Lower leg skin (tissue), 3 donors: ENCODE results near the gene TKFC.

ENCODE experiments used
- CTCF ChIP-seq, 3 donors: fragments of 450-650 bp; IDR thresholded peaks; one replicate each; pipeline ENCODE4 v1.5.1; 2016; ENCODE audit warnings: antibody characterized with exemption in 3 of 3, mild to moderate bottlenecking in 3 of 3, moderate library complexity in 2 of 3
- POLR2A ChIP-seq, 2 donors: fragments of 450-650 bp; IDR thresholded peaks; one replicate each; pipeline ENCODE4 v1.6.1; 2016 to 2017; ENCODE audit warnings: antibody characterized with exemption in 2 of 2, mild to moderate bottlenecking in 1 of 2, moderate library complexity in 1 of 2

- TF ChIP-seq CTCF (IDR thresholded peaks at IDR 0.05) (no peak), POLR2A (IDR thresholded peaks at IDR 0.05) (no peak)
Observed at GRCh38 chr11:61361741-61362541, 28.9 kb downstream of the TKFC start, which contains the start of the genes CYB561A3 and TMEM138.
